Kasumi-1 (cell line): ENCODE measurements around the gene BTBD1.

ENCODE experiments used
- DNase-seq, 2 experiments: peaks; one replicate each; lab custom pipeline; 2025; lab: John Stamatoyannopoulos, UW

Gene BTBD1

GRCh38 chr15:83066734-83067637, at the start of gene BTBD1:
Gene BTBD1, minus strand, starts transcription at chr15:83067252. Its CDS starts 101 bp downstream, at chr15:83067151.
- DNase-seq: peak; percentile 88 to 90

- no peak for DNase-seq
Observed at GRCh38 chr15:83115831-83116565, 48.9 kb upstream of the BTBD1 start.

GRCh38 chr15:83115410-83115809, 48.4 kb upstream of the BTBD1 start:
- DNase-seq: no peak

GRCh38 chr15:83114856-83115255, 47.8 kb upstream of the BTBD1 start:
- DNase-seq: no peak

GRCh38 chr15:83113881-83114674, 47.0 kb upstream of the BTBD1 start:
- no peak for DNase-seq

- no peak for DNase-seq
Observed at GRCh38 chr15:83112956-83113299, 45.9 kb upstream of the BTBD1 start.

- no peak for DNase-seq
Observed at GRCh38 chr15:83112233-83112955, 45.3 kb upstream of the BTBD1 start.

- DNase-seq: no peak
Observed at GRCh38 chr15:83111149-83111548, 44.1 kb upstream of the BTBD1 start.

GRCh38 chr15:83110381-83110780, 43.3 kb upstream of the BTBD1 start:
- no peak for DNase-seq

- no peak for DNase-seq
Observed at GRCh38 chr15:83109532-83109931, 42.5 kb upstream of the BTBD1 start.

- peak; percentile 98 to 99 for DNase-seq
Observed at GRCh38 chr15:83108266-83109219, 41.5 kb upstream of the BTBD1 start.

- DNase-seq: no peak
Observed at GRCh38 chr15:83107841-83108181, 40.8 kb upstream of the BTBD1 start.

- peak in 1 of 2 experiments; percentile 33 for DNase-seq
Observed at GRCh38 chr15:83106994-83107840, 40.2 kb upstream of the BTBD1 start, which contains the start of gene TM6SF1. Gene TM6SF1, plus strand, starts transcription at chr15:83107645. Its CDS starts 36 bp downstream, at chr15:83107681.

GRCh38 chr15:83105440-83105839, 38.4 kb upstream of the BTBD1 start:
- DNase-seq: no peak

GRCh38 chr15:83104141-83104540, 37.1 kb upstream of the BTBD1 start:
- no peak for DNase-seq

- DNase-seq: no peak
Observed at GRCh38 chr15:83102346-83102745, 35.3 kb upstream of the BTBD1 start.

GRCh38 chr15:83100097-83100646, 33.1 kb upstream of the BTBD1 start:
- DNase-seq: no peak

GRCh38 chr15:83099290-83099689, 32.2 kb upstream of the BTBD1 start:
- DNase-seq: no peak

GRCh38 chr15:83098079-83098478, 31.0 kb upstream of the BTBD1 start:
- DNase-seq: no peak
